Loucy (cell line): ENCODE results near the gene ATF5.

Experiments
- H2AFZ ChIP-seq: fragments of 200-600 bp; sonication (generic); 2 replicates; pipeline ENCODE4 v1.6.0; 2016; ENCODE audit warnings: antibody characterized with exemption, mild to moderate bottlenecking, low read length, moderate library complexity
- H3F3A ChIP-seq: fragments of 200-600 bp; 2 replicates; pipeline ENCODE4 v1.6.0; 2016; ENCODE audit warnings: antibody characterized with exemption, low read depth, mild to moderate bottlenecking
- H3K27me3 ChIP-seq: fragments of 200-600 bp; sonication (generic); 2 replicates; pipeline ENCODE4 v1.6.1; 2014; ENCODE audit warnings: low read length, mild to moderate bottlenecking; ENCODE audit not compliant: insufficient read depth, poor library complexity, severe bottlenecking
- H3K36me3 ChIP-seq: fragments of 200-600 bp; sonication (generic); 2 replicates; pipeline ENCODE4 v1.6.1; 2016; ENCODE audit warnings: low read length; ENCODE audit not compliant: insufficient read depth
- H3K4me1 ChIP-seq: fragments of 200-600 bp; sonication (generic); 2 replicates; pipeline ENCODE4 v1.5.1; 2014; ENCODE audit warnings: low read length, mild to moderate bottlenecking; ENCODE audit not compliant: insufficient read depth, poor library complexity, severe bottlenecking
- H3K4me2 ChIP-seq: fragments of 200-600 bp; sonication (generic); 2 replicates; pipeline ENCODE4 v1.6.0; 2014; ENCODE audit warnings: antibody characterized with exemption, low read length, low read depth, mild to moderate bottlenecking; ENCODE audit not compliant: poor library complexity, severe bottlenecking
- H3K4me3 ChIP-seq: fragments of 200-600 bp; sonication (generic); 2 replicates; pipeline ENCODE4 v1.5.1; 2014; ENCODE audit warnings: low read length, mild to moderate bottlenecking, mixed read lengths; ENCODE audit not compliant: poor library complexity, severe bottlenecking
- H3K79me2 ChIP-seq: fragments of 200-600 bp; sonication (generic); 2 replicates; pipeline ENCODE4 v1.6.1; 2014; ENCODE audit warnings: low read length; ENCODE audit not compliant: insufficient read depth
- H3K9ac ChIP-seq: fragments of 200-600 bp; sonication (generic); 2 replicates; pipeline ENCODE4 v1.6.0; 2014; ENCODE audit warnings: mild to moderate bottlenecking, low read depth, low read length, moderate library complexity; ENCODE audit not compliant: poor library complexity, severe bottlenecking
- H3K9me2 ChIP-seq: fragments of 200-600 bp; sonication (generic); replicated peaks from 2 replicates; pipeline ENCODE4 v1.6.1; 2016; ENCODE audit warnings: low read depth, low read length, mixed read lengths
- H3K9me3 ChIP-seq: fragments of 200-600 bp; sonication (generic); 2 replicates; pipeline ENCODE4 v1.6.1; 2014; ENCODE audit warnings: mild to moderate bottlenecking, antibody characterized with exemption, low read length, low read depth; ENCODE audit not compliant: insufficient read depth
- H4K20me1 ChIP-seq: fragments of 200-600 bp; sonication (generic); 2 replicates; pipeline ENCODE4 v1.6.0; 2014; ENCODE audit warnings: antibody characterized with exemption, low read length, mild to moderate bottlenecking; ENCODE audit not compliant: insufficient read depth, poor library complexity, severe bottlenecking
- EZH2phosphoT487 ChIP-seq: fragments of 200-600 bp; IDR thresholded peaks from 2 replicates; pipeline ENCODE4 v1.6.1; 2018; ENCODE audit warnings: antibody characterized with exemption, mild to moderate bottlenecking, moderate library complexity, borderline replicate concordance
- TF ChIP-seq, protein P1 (sequence below): fragments of 200-600 bp; sonication (generic); conservative IDR thresholded peaks from 2 replicates; pipeline ENCODE4 v1.5.1; 2014; ENCODE audit warnings: mild to moderate bottlenecking, antibody characterized with exemption, low read length

Gene ATF5

DNA sequence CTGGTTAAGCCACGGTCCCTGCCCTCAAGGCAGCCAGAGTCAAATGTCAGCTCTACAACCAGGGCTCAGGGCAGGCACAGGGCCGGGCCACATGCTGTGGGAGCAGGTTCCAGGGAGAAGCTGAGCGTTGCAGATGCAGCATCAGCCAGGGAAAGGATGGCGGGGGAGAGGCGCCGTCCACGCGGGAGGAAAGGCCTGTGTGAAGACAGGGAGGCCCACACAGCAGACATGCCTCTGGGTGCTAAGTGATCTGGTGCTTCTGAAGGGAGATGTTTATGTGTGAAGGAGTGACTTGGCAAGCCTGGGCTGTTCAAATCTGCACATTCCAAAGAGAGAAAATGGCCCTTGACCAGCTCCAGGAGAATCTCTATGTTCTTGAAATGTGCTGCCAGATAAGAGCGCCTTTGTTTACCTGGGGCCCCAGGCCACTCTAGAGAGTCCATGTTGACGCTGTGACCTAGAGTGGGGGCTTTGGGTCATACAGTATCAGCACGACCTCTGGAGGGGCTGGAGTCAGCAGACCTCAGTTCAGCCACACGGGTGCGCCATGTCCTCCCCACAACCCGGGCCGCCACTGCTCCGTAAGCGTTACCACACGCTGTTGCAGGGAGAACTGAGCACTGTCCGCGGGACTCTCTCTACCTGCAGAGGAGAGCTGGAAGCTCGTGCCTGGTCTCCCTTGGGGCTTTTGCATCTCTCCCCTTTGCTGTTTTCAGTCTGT, 15.9 kb upstream of the ATF5 start:
- H4K20me1 ChIP-seq, result peaks cover 87% of the 10 kb centered on the region
- no peak overlapping the region for H3K9ac ChIP-seq
- no peaks in the 10 kb centered on the region for H3K9me2 ChIP-seq
- H2AFZ ChIP-seq, result no peak overlapping the region
- H3K4me3 ChIP-seq, result no peak overlapping the region
- H3K9me3 ChIP-seq, result no peaks in the 10 kb centered on the region
- H3F3A ChIP-seq, result no peaks in the 10 kb centered on the region
- peaks cover 6% of the 10 kb centered on the region for H3K4me1 ChIP-seq
- no peaks in the 10 kb centered on the region for H3K27me3 ChIP-seq
- no peak for TF ChIP-seq EZH2phosphoT487
- TF ChIP-seq, protein P1, sequence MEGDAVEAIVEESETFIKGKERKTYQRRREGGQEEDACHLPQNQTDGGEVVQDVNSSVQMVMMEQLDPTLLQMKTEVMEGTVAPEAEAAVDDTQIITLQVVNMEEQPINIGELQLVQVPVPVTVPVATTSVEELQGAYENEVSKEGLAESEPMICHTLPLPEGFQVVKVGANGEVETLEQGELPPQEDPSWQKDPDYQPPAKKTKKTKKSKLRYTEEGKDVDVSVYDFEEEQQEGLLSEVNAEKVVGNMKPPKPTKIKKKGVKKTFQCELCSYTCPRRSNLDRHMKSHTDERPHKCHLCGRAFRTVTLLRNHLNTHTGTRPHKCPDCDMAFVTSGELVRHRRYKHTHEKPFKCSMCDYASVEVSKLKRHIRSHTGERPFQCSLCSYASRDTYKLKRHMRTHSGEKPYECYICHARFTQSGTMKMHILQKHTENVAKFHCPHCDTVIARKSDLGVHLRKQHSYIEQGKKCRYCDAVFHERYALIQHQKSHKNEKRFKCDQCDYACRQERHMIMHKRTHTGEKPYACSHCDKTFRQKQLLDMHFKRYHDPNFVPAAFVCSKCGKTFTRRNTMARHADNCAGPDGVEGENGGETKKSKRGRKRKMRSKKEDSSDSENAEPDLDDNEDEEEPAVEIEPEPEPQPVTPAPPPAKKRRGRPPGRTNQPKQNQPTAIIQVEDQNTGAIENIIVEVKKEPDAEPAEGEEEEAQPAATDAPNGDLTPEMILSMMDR, result peak; percentile 19; the same call in 1 of the 2 replicates
- H3K4me2 ChIP-seq, result no peak overlapping the region
- peaks cover 86% of the 10 kb centered on the region; the same call in 1 of the 2 replicates for H3K36me3 ChIP-seq
- H3K79me2 ChIP-seq, result peaks cover 89% of the 10 kb centered on the region

DNA sequence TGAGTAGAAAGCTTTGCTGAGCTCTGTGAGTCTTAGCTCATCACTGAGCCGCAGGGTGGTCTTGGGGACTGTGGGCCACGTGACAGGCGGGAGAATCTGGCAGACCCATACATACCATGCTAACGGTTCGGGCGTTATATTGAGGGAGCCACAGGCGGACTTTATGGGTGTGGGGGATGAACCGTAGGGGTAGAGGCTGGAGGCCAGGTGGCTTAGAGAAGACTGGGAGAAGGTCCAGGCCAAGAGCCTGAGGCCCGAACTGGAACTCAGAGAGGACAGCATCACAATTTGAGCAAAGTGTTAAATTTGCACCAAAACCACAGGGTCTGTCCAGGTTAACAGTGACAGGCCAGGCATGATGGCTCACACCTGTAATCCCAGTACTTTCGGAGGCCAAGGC, 15.3 kb upstream of the ATF5 start:
- TF ChIP-seq EZH2phosphoT487, result no peak
- TF ChIP-seq, protein P1, result no peak
- Histone ChIP-seq H3K9ac (no peak overlapping the region), H3K9me2 (no peaks in the 10 kb centered on the region), H3K4me1 (peaks cover 6% of the 10 kb centered on the region), H4K20me1 (peaks cover 86% of the 10 kb centered on the region), H3K27me3 (no peaks in the 10 kb centered on the region), H3K4me3 (no peak overlapping the region), H3K79me2 (peaks cover 89% of the 10 kb centered on the region), H2AFZ (no peak overlapping the region), H3F3A (no peaks in the 10 kb centered on the region), H3K9me3 (no peaks in the 10 kb centered on the region), H3K36me3 (peaks cover 85% of the 10 kb centered on the region; the same call in 1 of the 2 replicates), H3K4me2 (no peak overlapping the region)

DNA sequence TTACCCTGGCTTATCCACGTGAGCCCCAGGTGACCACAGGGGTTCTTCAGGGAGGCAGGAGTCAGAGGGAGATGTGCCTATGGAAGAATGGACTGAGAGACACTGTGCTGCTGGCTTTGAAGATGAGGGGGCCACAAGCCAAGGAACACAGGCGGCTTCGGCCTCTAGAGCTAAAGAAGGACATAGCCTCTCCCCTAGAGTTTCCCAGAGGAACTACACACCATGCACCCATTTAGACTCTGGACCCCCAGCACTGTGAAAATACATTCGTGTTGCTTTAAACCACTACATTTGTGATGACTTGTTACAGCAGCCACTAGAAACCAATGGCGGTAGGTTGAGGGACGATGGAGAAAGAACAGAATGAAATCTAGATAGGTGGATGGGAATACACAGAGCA, 13.7 kb upstream of the ATF5 start:
- H2AFZ ChIP-seq, result no peak overlapping the region
- no peak overlapping the region for H3K4me2 ChIP-seq
- peaks cover 6% of the 10 kb centered on the region for H3K4me1 ChIP-seq
- H3K79me2 ChIP-seq, result peaks cover 92% of the 10 kb centered on the region
- no peaks in the 10 kb centered on the region for H3K9me3 ChIP-seq
- H3K9me2 ChIP-seq, result no peaks in the 10 kb centered on the region
- peaks cover 87% of the 10 kb centered on the region for H4K20me1 ChIP-seq
- H3K4me3 ChIP-seq, result no peak overlapping the region
- H3F3A ChIP-seq, result no peaks in the 10 kb centered on the region
- peaks cover 73% of the 10 kb centered on the region; the same call in 1 of the 2 replicates for H3K36me3 ChIP-seq
- TF ChIP-seq EZH2phosphoT487, result no peak
- TF ChIP-seq, protein P1, result peak; percentile 38; the same call in 1 of the 2 replicates
- no peaks in the 10 kb centered on the region for H3K27me3 ChIP-seq
- H3K9ac ChIP-seq, result no peak overlapping the region
